ENCODE results near the gene CEACAM21.

CEACAM21 gene

GRCh38 chr19:41575998-41576397 lies at the start of gene CEACAM21:
Gene CEACAM21 (plus strand): TSS chr19:41576166. CDS start chr19:41576275, 109 bp downstream.
- peak; percentile 38 for DNase-seq (ENCODE audit: low read depth)

GRCh38 chr19:41527089-41527488 lies 48.9 kb upstream of the CEACAM21 start:
- DNase-seq (ENCODE audit: low read depth) = no peak

DNA sequence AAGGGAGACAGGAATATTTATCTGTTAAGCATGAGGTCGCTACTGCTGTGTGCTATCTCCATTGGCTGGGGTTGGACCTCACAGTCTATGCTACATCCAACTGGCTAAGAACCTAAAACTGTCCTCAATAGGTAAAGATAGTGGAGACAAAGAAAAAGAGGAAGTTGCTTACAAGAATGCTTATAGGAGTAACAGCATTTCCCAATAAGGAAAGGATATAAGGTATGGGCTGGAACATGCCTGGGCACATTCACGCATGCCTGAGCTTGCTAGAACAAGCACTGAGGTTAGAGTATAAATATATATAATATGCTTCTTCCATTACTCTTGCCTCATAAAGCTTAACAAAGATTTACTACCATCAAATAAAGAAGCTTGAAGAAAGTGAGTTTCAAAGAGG lies 47.9 kb upstream of the CEACAM21 start:
- no peak for DNase-seq (ENCODE audit: low read depth)

DNA sequence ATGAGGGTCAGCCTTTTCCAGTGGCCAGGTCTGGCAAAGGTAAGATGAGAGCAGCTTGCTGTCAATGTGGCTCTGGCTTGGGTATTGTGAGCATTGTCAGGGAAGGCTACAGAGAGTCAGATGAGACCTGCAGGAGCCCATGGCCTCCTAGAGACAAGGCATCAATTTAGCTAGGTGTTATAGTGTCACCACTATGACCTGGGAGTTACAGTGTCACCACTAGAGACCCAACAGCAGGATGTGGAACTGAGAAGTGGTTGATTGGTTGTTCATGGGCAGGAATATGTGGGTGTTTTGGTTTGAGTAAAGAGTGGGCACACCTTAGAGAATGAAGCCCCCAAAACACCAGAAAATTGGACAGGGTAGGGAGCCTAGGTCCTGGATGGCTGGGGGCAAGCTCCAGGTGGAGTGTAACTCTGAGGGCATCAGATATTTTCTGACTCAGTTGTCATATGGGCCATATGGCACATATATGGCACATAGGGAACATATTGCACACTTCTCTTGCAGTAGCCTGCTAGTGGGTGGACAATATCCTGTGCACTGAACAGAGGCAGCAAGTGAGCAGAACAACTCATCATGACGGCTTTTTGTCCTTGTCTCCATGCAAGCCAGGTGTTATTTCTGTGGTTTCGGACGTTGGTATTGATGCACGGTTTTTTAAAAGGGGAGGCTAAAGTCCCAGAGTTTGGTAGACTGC lies 46.3 kb upstream of the CEACAM21 start:
- no peak for DNase-seq (ENCODE audit: low read depth)

DNA sequence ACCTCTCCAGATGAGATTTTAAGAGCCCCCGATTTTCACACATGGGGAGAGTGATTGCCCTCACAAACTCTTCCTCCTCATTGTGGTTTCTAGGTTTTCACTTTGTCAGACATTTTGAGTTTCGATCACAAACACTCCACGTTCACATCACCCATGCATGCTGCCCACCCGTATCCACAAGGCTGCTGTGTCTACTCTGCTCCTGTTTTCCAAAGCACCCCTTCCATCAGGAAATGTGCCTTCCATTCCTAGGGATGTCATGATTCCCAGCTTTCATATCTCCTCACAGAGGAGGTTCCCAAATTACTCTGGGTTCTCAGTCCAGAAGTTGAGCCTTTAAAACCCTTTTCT lies 45.8 kb upstream of the CEACAM21 start:
- DNase-seq (ENCODE audit: low read depth) = no peak

DNA sequence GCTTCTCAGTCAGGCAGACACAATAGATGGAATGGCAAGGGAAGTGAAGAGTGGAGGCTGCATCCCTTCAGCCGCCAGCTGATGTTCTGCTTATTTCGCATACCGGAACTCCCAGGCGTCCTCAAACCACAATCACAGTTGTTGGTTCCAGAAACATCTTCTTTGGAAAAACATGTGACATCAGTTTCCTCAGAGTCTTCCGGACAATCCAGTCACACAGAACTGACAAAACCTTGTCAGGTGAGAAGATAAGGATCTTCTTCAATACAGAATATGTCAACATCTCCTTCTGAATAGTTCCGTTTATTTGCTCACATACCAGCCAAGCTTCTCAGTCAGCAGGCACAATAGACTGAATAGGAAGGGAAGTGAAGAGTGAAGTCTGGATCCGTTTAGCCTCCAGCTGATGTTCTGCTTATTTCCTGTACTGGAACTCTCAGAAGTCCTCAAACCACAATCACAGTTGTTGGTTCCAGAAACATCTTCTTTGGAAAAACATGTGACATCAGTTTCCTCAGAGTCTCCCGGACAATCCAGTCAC lies 45.1 kb upstream of the CEACAM21 start:
- no peak for DNase-seq (ENCODE audit: low read depth)

DNA sequence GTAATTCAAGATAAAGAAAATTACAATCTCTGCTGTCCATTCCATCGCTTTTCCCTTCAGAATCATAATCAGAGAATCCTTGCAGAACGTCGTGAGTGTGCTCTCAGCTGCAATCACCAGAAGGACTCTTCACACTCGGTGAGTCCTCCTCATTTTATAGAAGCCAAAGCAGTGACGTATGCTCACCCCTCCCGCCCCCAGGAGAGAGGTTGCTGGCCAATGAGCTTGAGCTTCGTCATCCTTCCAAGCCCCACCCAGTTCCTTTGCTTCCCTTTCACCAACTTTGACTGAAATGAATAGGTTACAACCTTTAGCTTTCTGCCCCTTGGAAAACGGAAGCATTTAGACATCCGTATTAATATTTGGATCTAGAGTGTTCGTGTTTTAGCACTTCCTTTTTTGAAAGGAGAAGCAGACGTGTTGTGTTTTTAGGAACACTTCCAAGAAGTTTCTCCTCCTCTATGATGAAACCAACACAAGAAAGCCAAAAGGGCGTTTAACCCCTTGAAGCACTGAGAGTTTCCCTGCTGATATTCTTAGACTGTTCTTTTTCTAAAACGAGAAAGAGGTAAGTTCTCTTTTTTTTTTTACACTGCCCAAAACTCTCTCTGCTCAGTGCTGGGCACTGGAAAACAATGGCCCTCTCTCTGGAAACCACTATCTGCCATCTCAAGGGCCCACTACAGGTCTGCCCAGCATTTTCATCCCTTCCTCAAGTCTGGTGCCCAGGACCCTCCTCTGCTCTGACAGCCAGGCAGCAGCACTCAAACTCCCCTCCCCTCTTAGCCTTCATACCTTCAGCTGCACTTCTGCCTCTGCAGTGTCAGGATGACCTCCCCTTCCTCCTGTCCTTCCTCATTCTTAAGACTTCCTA lies 44.3 kb upstream of the CEACAM21 start:
- peak; percentile 83 for DNase-seq (ENCODE audit: low read depth)

DNA sequence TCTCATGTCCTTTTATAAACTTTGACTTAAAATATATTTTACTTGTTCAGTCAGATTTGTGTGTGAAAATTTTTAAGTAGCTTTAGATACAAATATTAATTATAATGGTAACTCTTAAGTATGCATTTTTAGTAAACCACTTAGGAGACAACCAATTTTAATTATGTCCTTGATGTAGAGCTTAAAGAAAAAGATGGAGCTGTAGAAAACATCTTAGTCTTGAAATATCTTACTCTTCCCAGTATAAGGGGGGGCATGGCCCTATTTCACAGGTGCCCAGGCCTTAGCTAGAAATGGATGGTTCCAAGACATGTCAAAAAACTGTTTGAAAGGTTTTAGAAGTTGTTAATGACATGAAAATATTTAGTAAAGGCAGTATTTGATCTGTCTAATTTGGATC lies 43.4 kb upstream of the CEACAM21 start:
- no peak for DNase-seq (ENCODE audit: low read depth)

- DNase-seq (ENCODE audit: low read depth) = no peak
Observed at GRCh38 chr19:41533671-41534215, 42.2 kb upstream of the CEACAM21 start.

- DNase-seq (ENCODE audit: low read depth) = no peak
Observed at GRCh38 chr19:41535029-41535622, 40.8 kb upstream of the CEACAM21 start.

DNA sequence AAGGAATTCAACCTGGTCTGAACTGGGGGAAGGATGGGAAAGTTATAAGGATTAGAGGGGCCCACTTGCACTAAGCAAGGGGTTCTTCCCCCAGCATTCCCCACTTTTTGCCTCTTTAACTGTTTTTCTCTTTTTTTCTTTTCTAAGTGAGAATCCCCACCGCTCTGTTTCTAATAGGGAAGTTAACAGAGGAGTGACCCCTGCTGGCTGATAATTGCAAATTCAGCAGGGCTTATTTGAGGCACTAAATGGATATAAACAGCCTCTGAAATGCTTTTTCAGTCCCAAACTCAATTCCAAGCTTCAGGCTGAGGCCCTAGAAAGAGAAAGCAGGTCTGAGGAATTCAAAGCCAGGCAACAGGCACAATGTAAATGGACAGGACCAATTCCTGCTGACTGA lies 38.2 kb upstream of the CEACAM21 start:
- DNase-seq (ENCODE audit: low read depth) = no peak

DNA sequence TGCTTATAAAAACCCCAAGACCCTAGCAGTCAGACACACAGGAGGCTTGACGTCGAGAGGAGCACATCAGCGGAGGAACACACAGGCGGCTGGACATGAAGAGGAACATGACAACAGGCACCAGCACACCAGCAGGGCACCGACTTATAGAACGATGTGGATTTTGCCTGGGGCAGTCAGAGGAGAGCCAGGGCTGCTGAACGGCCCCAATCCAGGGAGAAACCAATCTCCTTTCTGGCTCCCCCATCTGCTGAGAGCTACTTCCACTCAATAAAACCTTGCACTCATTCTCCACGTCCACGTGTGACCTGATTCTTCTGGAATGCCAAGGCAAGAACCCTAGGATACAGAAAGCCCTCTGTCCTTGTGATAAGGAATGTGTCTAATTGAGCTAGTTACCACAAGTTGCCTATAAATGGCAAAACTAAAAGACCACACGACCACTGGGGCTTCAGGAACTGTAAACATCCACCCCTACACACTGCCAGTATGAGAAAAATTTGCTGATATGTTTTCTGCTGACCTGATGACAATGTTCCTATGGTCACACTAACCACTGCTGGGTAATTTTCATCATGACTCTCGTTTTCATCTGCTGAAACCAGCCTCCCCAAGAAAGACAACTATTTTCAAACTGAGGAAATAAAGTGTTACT lies 35.8 kb upstream of the CEACAM21 start:
- no peak for DNase-seq (ENCODE audit: low read depth)

GRCh38 chr19:41541990-41542584 lies 33.9 kb upstream of the CEACAM21 start:
- DNase-seq (ENCODE audit: low read depth) = no peak

DNA sequence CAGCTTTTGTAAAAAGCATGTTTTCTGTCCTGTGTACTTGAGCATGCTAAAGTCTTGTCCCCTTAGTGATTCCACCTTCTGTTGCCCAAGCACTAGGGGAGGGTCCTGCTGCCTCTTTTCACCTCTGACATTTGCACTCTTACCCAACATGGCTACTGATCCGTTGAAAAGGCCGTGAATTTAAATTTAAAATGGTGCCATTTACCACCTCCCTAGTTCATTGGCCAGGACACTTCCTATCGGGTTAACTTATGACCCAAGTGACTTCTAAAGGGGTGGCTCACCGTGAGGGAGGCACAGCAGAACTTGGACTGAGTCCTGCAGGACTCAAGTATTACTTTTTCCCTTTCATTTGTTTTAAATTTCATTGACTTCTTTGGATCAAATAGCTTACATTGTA lies 33.3 kb upstream of the CEACAM21 start:
- no peak for DNase-seq (ENCODE audit: low read depth)

DNA sequence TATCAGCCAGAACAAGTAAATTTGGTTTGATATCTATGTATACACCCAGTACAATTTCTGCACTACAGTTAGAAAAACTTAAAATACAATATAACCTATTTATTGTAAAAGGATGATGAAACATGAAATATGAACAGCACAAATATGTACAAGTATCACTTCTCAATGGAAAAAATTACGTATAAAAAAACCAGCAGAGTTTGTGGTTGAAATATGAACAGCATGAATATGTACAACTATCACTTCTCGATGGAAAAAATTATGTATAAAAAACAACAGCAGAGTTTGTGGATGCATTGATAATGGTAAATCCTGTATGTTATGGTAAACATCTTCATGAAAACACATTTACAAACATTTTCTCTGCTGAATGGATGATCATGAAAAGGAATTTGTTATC lies 32.4 kb upstream of the CEACAM21 start:
- no peak for DNase-seq (ENCODE audit: low read depth)

GRCh38 chr19:41545547-41545946 lies 30.4 kb upstream of the CEACAM21 start:
- no peak for DNase-seq (ENCODE audit: low read depth)

- peak; percentile 60 for DNase-seq (ENCODE audit: low read depth)
Observed at GRCh38 chr19:41546386-41546789, 29.6 kb upstream of the CEACAM21 start.

- DNase-seq (ENCODE audit: low read depth) = no peak
Observed at GRCh38 chr19:41546961-41547360, 29.0 kb upstream of the CEACAM21 start.

GRCh38 chr19:41547569-41547968 lies 28.4 kb upstream of the CEACAM21 start:
- DNase-seq (ENCODE audit: low read depth) = no peak

GRCh38 chr19:41548047-41548446 lies 27.9 kb upstream of the CEACAM21 start:
- no peak for DNase-seq (ENCODE audit: low read depth)

DNA sequence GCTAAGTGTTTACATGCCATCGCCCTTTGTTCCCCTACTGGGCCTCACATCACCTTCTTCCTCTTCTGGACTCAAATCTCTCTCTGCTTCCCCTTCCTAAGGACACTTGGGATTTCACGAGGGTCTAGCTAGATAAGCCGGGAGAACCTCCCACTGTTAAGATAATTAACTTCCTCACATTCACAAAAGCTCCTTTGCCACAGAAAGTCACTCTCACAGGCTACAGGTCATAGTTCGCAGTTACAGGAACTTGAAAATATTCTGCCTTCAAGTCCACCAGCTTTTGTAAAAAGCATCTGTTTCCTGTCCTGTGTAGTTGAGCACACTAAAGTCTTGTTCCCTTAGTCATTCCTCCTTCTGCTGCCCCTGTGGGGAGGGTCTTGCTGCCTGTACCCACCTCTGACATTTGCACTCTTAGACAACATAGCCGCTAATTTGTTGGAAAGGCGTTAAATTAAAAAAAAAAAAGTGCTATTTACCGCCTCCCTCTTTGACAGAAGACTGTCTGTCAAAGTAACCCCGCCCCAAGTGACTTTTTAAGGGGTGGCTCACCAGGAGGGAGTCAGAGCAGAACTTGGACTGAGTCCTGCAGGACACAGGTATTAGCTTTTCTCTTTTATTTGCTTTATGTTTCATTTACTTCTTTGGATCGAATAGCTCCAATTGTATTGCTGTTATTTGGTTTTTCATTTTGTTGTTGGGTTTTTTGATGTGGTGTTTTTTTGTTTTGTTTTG lies 26.8 kb upstream of the CEACAM21 start:
- peak; percentile 73 for DNase-seq (ENCODE audit: low read depth)

Measured in CMK (cell line).